BJ (cell line): Measurements from ENCODE around the gene JAG2. TPM values are rescaled to one million over a fixed set of nuclear protein-coding genes. Genes with fewer than 3 reads are reported as not detected.

Source experiments
- CTCF ChIA-PET: fragments of 350-600 bp; formaldehyde crosslinking; extraction: SDS; loops from one replicate; lab custom pipeline; 2021; ENCODE audit warnings: antibody characterized with exemption, inconsistent platforms; lab: Yijun Ruan, JAX
- POLR2A ChIA-PET: fragments of 300-600 bp; sonication (Branson Sonifier 250); formaldehyde crosslinking; extraction: SDS; loops from one replicate; lab custom pipeline; 2021; ENCODE audit warnings: antibody characterized with exemption; lab: Charles Lee
- DNase-seq: peaks from one replicate; pipeline ENCODE4 v3.0.0-alpha.2; 2011; ENCODE audit warnings: low read depth
- H3K27me3 ChIP-seq: 2 replicates; pipeline ENCODE4 v1.6.0; 2011; ENCODE audit warnings: low read length; ENCODE audit not compliant: control insufficient read depth, insufficient read depth
- H3K36me3 ChIP-seq: 2 replicates; pipeline ENCODE4 v1.5.1; 2011; ENCODE audit warnings: low read length; ENCODE audit not compliant: control insufficient read depth, insufficient read depth
- H3K4me3 ChIP-seq: 2 replicates; pipeline ENCODE4 v1.5.1; 2011; ENCODE audit warnings: low read depth, mild to moderate bottlenecking, control low read depth, low read length
- CTCF ChIP-seq: IDR thresholded peaks from 2 replicates; pipeline ENCODE4 v1.5.1; 2011; ENCODE audit warnings: low read depth, mild to moderate bottlenecking, control low read depth, inconsistent platforms, low read length, moderate library complexity; ENCODE audit not compliant: insufficient read depth
- polyA minus RNA-seq: library from RNA; depleted of rRNA, polyadenylated mRNA; stranded (reverse); fragments of >200 nt; gene quantifications from 2 replicates; pipeline ENCODE4 v1.2.3, GENCODE V29; 2011; rRNA and poly(A)+ RNA removed
- polyA plus RNA-seq: library from polyadenylated mRNA; depleted of rRNA; stranded (reverse); fragments of >200 nt; gene quantifications from 2 replicates; pipeline ENCODE4 v1.2.3, GENCODE V29; 2011; rRNA removed

Gene JAG2
- 0.23 and 0.31 TPM in 2 replicates for polyA plus RNA-seq
- 0.10 and 0.38 TPM in 2 replicates for polyA minus RNA-seq

DNA sequence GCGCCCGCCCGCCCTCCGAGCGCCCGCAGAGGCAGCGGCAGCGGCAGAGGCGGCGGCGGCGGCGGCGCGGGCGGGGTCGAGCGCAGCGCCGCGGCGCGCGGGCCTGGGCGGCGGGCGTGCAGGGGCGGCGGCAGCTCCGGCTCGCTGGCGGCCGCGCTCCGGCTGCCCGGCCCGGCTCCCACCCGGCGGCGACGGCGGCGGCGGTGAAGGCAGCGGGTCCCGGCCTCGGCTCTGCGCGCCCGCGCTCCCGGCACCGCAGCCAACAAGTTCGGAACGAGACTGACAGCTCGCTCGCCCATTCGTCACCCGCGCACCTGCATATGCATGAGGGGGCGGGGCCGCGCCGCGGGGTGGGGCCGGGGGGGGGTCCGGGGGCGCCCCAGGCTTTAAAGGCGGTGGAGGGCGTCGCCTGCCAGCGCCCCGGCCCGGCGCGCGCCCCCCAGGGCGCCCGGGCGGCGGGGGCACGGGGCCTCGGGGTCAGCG lies at the start of gene JAG2:
Gene JAG2 (minus strand): TSS at position 281 of the 483 bp plus-strand sequence. CDS start 356 bp downstream, outside the sequence.
- no peak for TF ChIP-seq CTCF
- ChIA-PET POLR2A (no interaction called here), CTCF (interaction anchor here (1.3 to 1.5 kb wide), 2 partner anchors 9 to 76 kb away, joined by 3 to 4 read pairs; no protein-coding TSS in a partner anchor)
- no peaks in the 10 kb centered on the region for H3K36me3 ChIP-seq
- H3K27me3 ChIP-seq = peaks cover 18% of the 10 kb centered on the region
- no peak for DNase-seq
- H3K4me3 ChIP-seq = peak within 1 kb of the TSS; percentile 11; the same call in 1 of the 2 replicates

DNA sequence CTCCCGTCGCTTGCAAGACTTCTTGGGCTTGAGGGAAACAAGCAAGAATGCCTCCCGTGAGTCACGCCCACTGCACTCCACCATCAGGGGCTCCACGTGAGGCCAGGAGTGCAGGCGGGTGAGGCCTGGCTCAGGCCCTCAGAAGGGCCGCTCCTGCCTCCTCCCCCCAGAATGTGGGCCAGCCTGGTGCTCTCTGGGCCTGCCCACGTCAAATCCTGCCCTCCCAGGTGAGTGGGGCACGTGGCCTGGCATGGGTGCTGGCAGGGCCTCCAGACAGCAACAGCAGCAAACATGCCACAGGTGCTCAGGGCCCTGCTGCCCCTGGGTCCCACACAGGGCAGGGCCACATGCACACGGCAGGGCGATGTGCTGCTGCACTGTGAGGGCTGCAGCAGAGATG lies 49.2 kb upstream of the JAG2 start:
- no peak for DNase-seq
- Histone ChIP-seq H3K27me3 (no peaks in the 10 kb centered on the region), H3K36me3 (peaks cover 32% of the 10 kb centered on the region), H3K4me3 (no peak overlapping the region)
- ChIA-PET CTCF (interaction anchor here (0.9 to 1.0 kb wide), 3 partner anchors 15 to 134 kb away, joined by 3 read pairs; no protein-coding TSS in a partner anchor), POLR2A (no interaction called here)
- TF ChIP-seq CTCF = no peak

GRCh38 chr14:105216490-105217247 lies 48.1 kb upstream of the JAG2 start:
- ChIA-PET CTCF (interaction anchor here (0.9 to 1.0 kb wide), 2 partner anchors 66 to 135 kb away, joined by 3 read pairs; no protein-coding TSS in a partner anchor), POLR2A (no interaction called here)
- Histone ChIP-seq H3K36me3 (peaks cover 34% of the 10 kb centered on the region), H3K4me3 (no peak overlapping the region), H3K27me3 (no peaks in the 10 kb centered on the region)
- no peak for DNase-seq
- no peak for TF ChIP-seq CTCF

DNA sequence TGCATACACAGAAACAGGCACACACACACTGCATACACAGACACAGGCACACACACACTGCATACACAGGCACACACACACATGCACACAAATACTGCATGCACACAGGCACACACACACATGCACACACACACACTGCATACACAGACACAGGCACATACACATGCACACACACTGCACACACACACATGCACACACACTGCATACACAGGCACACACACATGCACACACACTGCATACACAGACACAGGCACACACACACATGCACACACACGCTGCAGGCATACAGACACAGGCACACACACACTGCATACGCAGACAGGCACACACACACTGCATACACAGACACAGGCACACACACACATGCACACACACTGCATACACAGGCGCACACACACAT lies 47.0 kb upstream of the JAG2 start:
- no peak for TF ChIP-seq CTCF
- no peak for DNase-seq
- POLR2A ChIA-PET = no interaction called here
- CTCF ChIA-PET = no interaction called here
- Histone ChIP-seq H3K27me3 (no peaks in the 10 kb centered on the region), H3K36me3 (peaks cover 29% of the 10 kb centered on the region), H3K4me3 (no peak overlapping the region)

DNA sequence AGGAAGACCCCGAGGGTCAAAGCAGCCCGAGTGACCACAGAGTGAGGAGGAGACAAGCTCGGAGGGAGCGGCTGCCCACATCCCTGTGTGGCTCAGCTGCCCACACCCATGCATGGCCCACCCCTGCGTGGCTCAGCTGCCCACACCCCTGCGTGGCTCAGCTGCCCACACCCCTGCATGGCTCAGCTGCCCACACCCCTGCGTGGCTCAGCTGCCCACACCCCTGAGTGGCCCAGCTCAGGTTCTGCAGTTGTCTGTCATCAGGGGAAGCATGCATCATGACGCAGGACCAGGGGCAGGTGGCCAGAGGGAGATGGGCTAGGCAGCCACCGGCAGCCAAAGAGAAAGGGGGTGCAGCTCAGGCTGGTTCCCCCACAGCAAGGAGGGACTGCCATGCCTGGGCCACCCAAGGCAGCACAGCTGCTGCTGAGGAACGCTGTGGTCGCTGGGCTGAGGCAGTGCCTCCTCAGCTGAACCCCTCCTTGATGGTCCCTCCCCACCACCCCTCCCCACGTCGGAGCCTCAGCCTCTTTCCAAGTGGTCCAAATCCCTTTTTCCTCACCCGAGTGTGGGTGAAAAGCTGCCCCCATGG lies 45.8 kb upstream of the JAG2 start:
- no peak for TF ChIP-seq CTCF
- CTCF ChIA-PET = interaction anchor here (0.6 to 1.6 kb wide), 4 partner anchors 11 to 132 kb away, joined by 3 to 8 read pairs (median 4); no protein-coding TSS in a partner anchor
- Histone ChIP-seq H3K4me3 (no peak overlapping the region), H3K27me3 (no peaks in the 10 kb centered on the region), H3K36me3 (peaks cover 28% of the 10 kb centered on the region)
- POLR2A ChIA-PET = no interaction called here
- no peak for DNase-seq
